Ovary (tissue), 9 donors: ENCODE measurements around the gene CRIM1. TPM values are rescaled to one million over a fixed set of nuclear protein-coding genes. Genes with fewer than 3 reads are reported as not detected.

Experiments used
- DNase-seq, 5 donors: peaks; one replicate each; pipeline ENCODE4 v3.0.0-alpha.2; 2019 to 2020
- H3K27ac ChIP-seq, 2 donors: fragments of 200-600 bp; one replicate each; pipeline versions ENCODE4 v1.5.1 to v1.8.0; 2019 to 2022
- H3K27me3 ChIP-seq: fragments of 200-600 bp; one replicate; pipeline ENCODE4 v1.8.0; 2022
- H3K36me3 ChIP-seq: fragments of 200-600 bp; sonication (generic); one replicate; pipeline ENCODE4 v1.5.1; 2019
- H3K4me1 ChIP-seq: one replicate; pipeline ENCODE4 v1.8.1; 2013; ENCODE audit warnings: mild to moderate bottlenecking, moderate library complexity; ENCODE audit not compliant: insufficient read depth
- H3K4me3 ChIP-seq: fragments of 200-600 bp; sonication (generic); one replicate; pipeline ENCODE4 v1.5.1; 2017
- H3K9me3 ChIP-seq, 2 donors: fragments of 200-600 bp in 1 of 2; sonication (generic) in 1 of 2; one replicate each; pipeline versions ENCODE4 v1.5.1 to v1.8.1; 2013 to 2019; ENCODE audit warnings: mild to moderate bottlenecking in 1 of 2, moderate library complexity in 1 of 2
- CTCF ChIP-seq, 3 donors: fragments of 450-650 bp in 2 of 3; fragments of 200-600 bp in 1 of 3; IDR thresholded peaks; one replicate each; pipeline versions ENCODE4 v1.5.1 to v1.8.0; 2016 to 2022; ENCODE audit warnings: antibody characterized with exemption in 3 of 3, mild to moderate bottlenecking in 1 of 3
- EP300 ChIP-seq: sonication (generic); formaldehyde crosslinking; IDR thresholded peaks from one replicate; pipeline ENCODE4 v1.6.1; 2017; ENCODE audit warnings: antibody characterized with exemption
- POLR2A ChIP-seq: fragments of 450-650 bp; IDR thresholded peaks from one replicate; pipeline ENCODE4 v1.6.1; 2017; ENCODE audit warnings: antibody characterized with exemption, mild to moderate bottlenecking, moderate library complexity
- WGBS, 3 donors: extraction: QIAGEN DNeasy Blood & Tissue Kit in 1 of 3; methylation state at CpG; one replicate each; pipeline versions ENCODE4 v1.1.5 to v1.1.7; 2013 to 2017; 5-methylcytosine and 5-hydroxymethylcytosine counted together
- intact Hi-C, 4 donors: fragments of 100-400 bp; cut with DNase I; formaldehyde crosslinking; loops; one replicate each; pipeline versions ENCODE4 v1.11.0 to v1.15.1; 2022 to 2023
- polyA plus RNA-seq, 2 donors: library from polyadenylated mRNA; stranded (reverse); fragments of 200-250 nt in 1 of 2; fragments of 350-450 nt in 1 of 2; fragmentation: Illumina TruSeq in 1 of 2; extraction: RNeasy Lipid Tissue Mini Kit (QIAGEN cat#74804) in 1 of 2; gene quantifications; one replicate each; pipeline ENCODE4 v1.2.3, GENCODE V29; 2013 to 2014
- total RNA-seq, 7 donors: library from RNA; depleted of rRNA in 2 of 7; stranded (reverse); fragments of >200 nt in 2 of 7; fragmentation: NEBNext Ultra II Directional in 3 of 7; extraction: Animal tissue kit (Norgen Biotek cat#: 25700) in 3 of 7; gene quantifications; one replicate each; pipeline versions ENCODE4 v1.1.0 to v1.2.4, GENCODE V29; 2016 to 2023
- donor health status: DM: no; HTN: no; CAD: no; lungs with moderate emphysema.
- donor health status: DM: no; HTN: no; CAD: no.
- donor health status: Bipolar disorder and iron deficiency.
- donor health status: DM: yes; HTN: yes; CAD: no.
- donor health status: DM: no; HTN: no; CAD: no.
- donor health status: DM: yes; HTN: yes; CAD: no.

The CRIM1 gene
- total and polyA plus RNA-seq, 9 donors: 38.4 to 134 (median 65.0) TPM

- intact Hi-C loops: no loop called here
- TF ChIP-seq POLR2A (no peak), CTCF (IDR thresholded peaks at IDR 0.05) (no peak), EP300 (no peak)
- no peak for DNase-seq
- Histone ChIP-seq H3K9me3 (no peaks in the 10 kb centered on the region), H3K4me3 (no peak overlapping the region), H3K27ac (no peak overlapping the region), H3K27me3 (no peaks in the 10 kb centered on the region), H3K4me1 (no peaks in the 10 kb centered on the region), H3K36me3 (no peaks in the 10 kb centered on the region)
- 79 to 84% (median 82%) methylated on average over 6 of the region's 6 CpGs for WGBS, 3 donors
These were observed 189.2 kb downstream of the CRIM1 start for GRCh38 chr2:36544638-36545338.

- no peaks in the 10 kb centered on the region for H3K4me1 ChIP-seq
- no peaks in the 10 kb centered on the region for H3K27me3 ChIP-seq
- intact Hi-C loops: no loop called here
- H3K27ac ChIP-seq: no peak overlapping the region
- WGBS, 3 donors: 0 to 1% (median 0%) methylated on average over 1 of the region's 1 CpG
- H3K9me3 ChIP-seq: no peaks in the 10 kb centered on the region
- no peak for DNase-seq
- TF ChIP-seq EP300 (no peak), CTCF (IDR thresholded peaks at IDR 0.05) (no peak), POLR2A (no peak)
- no peaks in the 10 kb centered on the region for H3K36me3 ChIP-seq
- H3K4me3 ChIP-seq: no peak overlapping the region
These were observed 190.4 kb downstream of the CRIM1 start for GRCh38 chr2:36545871-36546416.

- TF ChIP-seq EP300: no peak
- TF ChIP-seq POLR2A: no peak
- no peak for TF ChIP-seq CTCF (IDR thresholded peaks at IDR 0.05)
- Histone ChIP-seq H3K27me3 (no peaks in the 10 kb centered on the region), H3K4me1 (no peaks in the 10 kb centered on the region), H3K9me3 (no peaks in the 10 kb centered on the region), H3K36me3 (no peaks in the 10 kb centered on the region), H3K4me3 (no peak overlapping the region), H3K27ac (no peak overlapping the region)
- intact Hi-C loops: no loop called here
- no peak for DNase-seq
- 88 to 96% (median 92%) methylated on average over 3 of the region's 3 CpGs for WGBS, 3 donors
These were observed 192.3 kb downstream of the CRIM1 start for GRCh38 chr2:36547906-36548305.

GRCh38 chr2:36549165-36549574 is 193.6 kb downstream of the CRIM1 start:
- intact Hi-C loops: no loop called here
- 78 to 85% (median 79%) methylated on average over 7 of the region's 7 CpGs for WGBS, 3 donors
- DNase-seq: no peak
- Histone ChIP-seq H3K9me3 (no peaks in the 10 kb centered on the region), H3K27ac (no peak overlapping the region), H3K36me3 (no peaks in the 10 kb centered on the region), H3K4me1 (no peaks in the 10 kb centered on the region), H3K27me3 (no peaks in the 10 kb centered on the region), H3K4me3 (no peak overlapping the region)
- TF ChIP-seq CTCF (IDR thresholded peaks at IDR 0.05) (no peak), POLR2A (no peak), EP300 (no peak)
